Mesothelial cell of epicardium (in vitro differentiated cells): Measurements from ENCODE around the gene DPH1. TPM values are rescaled to one million over a fixed set of nuclear protein-coding genes. Genes with fewer than 3 reads are reported as not detected.
A peak's percentile ranks its signal among the peaks of the same experiment; 100 is the strongest.

Source experiments
- DNase-seq, 2 experiments: peaks; one replicate each; pipeline ENCODE4 v3.0.0; 2021; ENCODE audit warnings: low spot score in 2 of 2; ENCODE audit not compliant: unreplicated experiment in 2 of 2
- H3K27ac Mint-ChIP-seq: 2 replicates; pipeline ENCODE4 v1.8.0; 2021; ENCODE audit warnings: mixed read lengths
- H3K27me3 Mint-ChIP-seq: 2 replicates; pipeline ENCODE4 v1.8.0; 2021; ENCODE audit warnings: low read depth, mixed read lengths
- H3K36me3 Mint-ChIP-seq: 2 replicates; pipeline ENCODE4 v1.8.0; 2021; ENCODE audit warnings: mixed read lengths
- H3K4me1 Mint-ChIP-seq: 2 replicates; pipeline ENCODE4 v1.8.0; 2021; ENCODE audit warnings: mixed read lengths
- H3K4me3 Mint-ChIP-seq: 2 replicates; pipeline ENCODE4 v1.8.0; 2021; ENCODE audit warnings: mild to moderate bottlenecking, moderate library complexity, mixed read lengths
- H3K9me3 Mint-ChIP-seq: 2 replicates; pipeline ENCODE4 v1.8.0; 2021; ENCODE audit warnings: mixed read lengths
- total RNA-seq: library from RNA; stranded (reverse); gene quantifications from 3 replicates; pipeline ENCODE4 v1.2.1, GENCODE V29; 2021
- TF ChIP-seq, protein P1 (sequence below): fragments of 200-600 bp; sonication (generic); IDR thresholded peaks from one replicate; pipeline ENCODE4 v1.5.0; 2021; ENCODE audit warnings: antibody characterized with exemption; ENCODE audit not compliant: unreplicated experiment

The DPH1 gene
- total RNA-seq, 1 donor from 2014 or later, result 63.8 TPM

DNA sequence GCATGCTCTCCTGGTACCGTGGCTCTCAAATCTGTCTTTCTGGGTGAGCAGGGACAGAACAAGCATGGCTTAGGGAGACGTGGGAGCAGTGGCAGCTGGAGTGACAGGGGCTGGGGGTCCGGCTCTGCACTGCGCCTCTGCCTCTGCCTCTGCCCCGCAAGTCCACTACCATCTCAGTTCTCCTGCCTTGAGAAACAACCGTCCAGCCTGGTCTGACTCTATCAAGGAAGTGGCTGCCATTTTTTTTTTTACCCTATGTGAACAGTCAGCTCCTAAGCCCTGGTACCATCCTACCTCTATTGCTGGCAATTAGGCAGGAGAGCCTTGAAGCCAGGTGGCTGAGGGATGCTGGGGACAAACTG, 41.1 kb downstream of the DPH1 start:
- peaks cover 46% of the 10 kb centered on the region for H3K4me1 Mint-ChIP-seq
- no peaks in the 10 kb centered on the region for H3K9me3 Mint-ChIP-seq
- peaks cover 15% of the 10 kb centered on the region for H3K36me3 Mint-ChIP-seq
- H3K27ac Mint-ChIP-seq, result peak overlapping the region; percentile 40
- no peak overlapping the region for H3K4me3 Mint-ChIP-seq
- no peaks in the 10 kb centered on the region for H3K27me3 Mint-ChIP-seq
- no peak for DNase-seq
- TF ChIP-seq, protein P1, sequence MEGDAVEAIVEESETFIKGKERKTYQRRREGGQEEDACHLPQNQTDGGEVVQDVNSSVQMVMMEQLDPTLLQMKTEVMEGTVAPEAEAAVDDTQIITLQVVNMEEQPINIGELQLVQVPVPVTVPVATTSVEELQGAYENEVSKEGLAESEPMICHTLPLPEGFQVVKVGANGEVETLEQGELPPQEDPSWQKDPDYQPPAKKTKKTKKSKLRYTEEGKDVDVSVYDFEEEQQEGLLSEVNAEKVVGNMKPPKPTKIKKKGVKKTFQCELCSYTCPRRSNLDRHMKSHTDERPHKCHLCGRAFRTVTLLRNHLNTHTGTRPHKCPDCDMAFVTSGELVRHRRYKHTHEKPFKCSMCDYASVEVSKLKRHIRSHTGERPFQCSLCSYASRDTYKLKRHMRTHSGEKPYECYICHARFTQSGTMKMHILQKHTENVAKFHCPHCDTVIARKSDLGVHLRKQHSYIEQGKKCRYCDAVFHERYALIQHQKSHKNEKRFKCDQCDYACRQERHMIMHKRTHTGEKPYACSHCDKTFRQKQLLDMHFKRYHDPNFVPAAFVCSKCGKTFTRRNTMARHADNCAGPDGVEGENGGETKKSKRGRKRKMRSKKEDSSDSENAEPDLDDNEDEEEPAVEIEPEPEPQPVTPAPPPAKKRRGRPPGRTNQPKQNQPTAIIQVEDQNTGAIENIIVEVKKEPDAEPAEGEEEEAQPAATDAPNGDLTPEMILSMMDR, result no peak

GRCh38 chr17:2071455-2072281, 41.7 kb downstream of the DPH1 start:
- DNase-seq, result no peak
- Mint-ChIP-seq H3K4me3 (no peak overlapping the region), H3K9me3 (no peaks in the 10 kb centered on the region), H3K27ac (peak overlapping the region; percentile 74), H3K4me1 (peaks cover 47% of the 10 kb centered on the region), H3K27me3 (no peaks in the 10 kb centered on the region), H3K36me3 (peaks cover 15% of the 10 kb centered on the region)
- TF ChIP-seq, protein P1, result no peak

- Mint-ChIP-seq H3K4me1 (peaks cover 52% of the 10 kb centered on the region), H3K4me3 (no peak overlapping the region), H3K27ac (peak overlapping the region; percentile 97), H3K27me3 (no peaks in the 10 kb centered on the region), H3K36me3 (peaks cover 28% of the 10 kb centered on the region), H3K9me3 (no peaks in the 10 kb centered on the region)
- TF ChIP-seq, protein P1, result no peak
- no peak for DNase-seq
These were observed 45.0 kb downstream of the DPH1 start for GRCh38 chr17:2074919-2075318.

DNA sequence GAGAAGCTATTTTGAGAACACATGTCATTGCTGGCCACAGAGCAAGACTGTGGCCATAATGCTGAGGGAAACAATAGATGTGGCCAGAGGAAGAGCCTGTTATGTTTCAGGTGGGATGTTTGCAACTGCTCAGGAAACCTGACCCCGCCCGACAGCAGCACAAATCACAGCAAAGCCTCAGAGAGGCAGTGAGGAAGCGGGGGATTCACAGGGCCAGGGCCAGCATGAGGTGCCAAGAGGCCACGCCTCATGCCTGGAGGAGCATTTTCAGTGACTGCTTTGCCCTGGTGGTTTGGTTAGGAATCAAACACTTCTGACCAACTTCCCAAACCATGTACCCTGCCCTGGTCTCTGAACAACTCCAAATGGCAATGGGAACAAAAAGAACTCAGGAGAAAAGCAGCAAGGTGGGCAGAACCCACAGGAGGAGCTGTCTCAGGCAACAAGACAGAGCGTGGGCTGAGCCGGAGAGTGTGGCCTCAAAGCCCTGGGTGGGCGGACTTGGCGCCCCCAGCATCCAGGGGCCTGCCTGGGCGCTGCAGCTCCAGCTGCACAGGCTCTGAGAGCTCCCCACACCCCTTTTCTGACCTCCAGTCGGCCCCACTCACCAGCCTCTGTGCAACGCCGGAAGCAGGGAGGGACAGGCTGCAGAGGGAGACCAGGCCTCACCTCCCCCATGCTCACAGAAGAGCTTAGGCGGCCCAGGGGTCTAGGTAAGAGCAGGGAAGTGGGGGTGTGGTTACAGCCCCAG, 45.6 kb downstream of the DPH1 start:
- TF ChIP-seq, protein P1, result peak; percentile 39
- Mint-ChIP-seq H3K4me3 (no peak overlapping the region), H3K4me1 (peaks cover 52% of the 10 kb centered on the region), H3K27me3 (no peaks in the 10 kb centered on the region), H3K9me3 (no peaks in the 10 kb centered on the region), H3K27ac (peak overlapping the region; percentile 97), H3K36me3 (peaks cover 27% of the 10 kb centered on the region)
- DNase-seq, result peak; percentile 45 to 67

GRCh38 chr17:2076087-2076984, 46.4 kb downstream of the DPH1 start:
- Mint-ChIP-seq H3K4me1 (peaks cover 52% of the 10 kb centered on the region), H3K36me3 (peaks cover 19% of the 10 kb centered on the region), H3K9me3 (no peaks in the 10 kb centered on the region), H3K27me3 (no peaks in the 10 kb centered on the region), H3K27ac (peak overlapping the region; percentile 97), H3K4me3 (peak overlapping the region; percentile 37)
- TF ChIP-seq, protein P1, result no peak
- peak; percentile 67 to 78 for DNase-seq
